Breast epithelium (tissue), 4 donors: ENCODE measurements around the gene GADD45G. TPM values are rescaled to one million over a fixed set of nuclear protein-coding genes. Genes with fewer than 3 reads are reported as not detected.

Experiments
- DNase-seq, 2 donors: peaks; one replicate each; pipeline ENCODE4 v3.0.0-alpha.2; 2019; ENCODE audit warnings: low spot score in 2 of 2
- H3K27ac ChIP-seq, 2 donors: fragments of 200-600 bp; sonication (generic) in 1 of 2; one replicate each; pipeline ENCODE4 v1.5.1; 2016 to 2019; ENCODE audit warnings: mild to moderate bottlenecking in 1 of 2
- H3K27me3 ChIP-seq, 2 donors: fragments of 200-600 bp; sonication (generic) in 1 of 2; one replicate each; pipeline versions ENCODE4 v1.5.1 to v1.6.0; 2017 to 2019; ENCODE audit warnings: control low read depth in 1 of 2, mild to moderate bottlenecking in 1 of 2
- H3K36me3 ChIP-seq: fragments of 200-600 bp; one replicate; pipeline ENCODE4 v1.5.1; 2019
- H3K4me1 ChIP-seq, 2 donors: fragments of 200-600 bp; sonication (generic); one replicate each; pipeline ENCODE4 v1.5.1; 2016 to 2019; ENCODE audit warnings: control low read depth in 1 of 2
- H3K4me3 ChIP-seq, 3 donors: fragments of 200-600 bp; sonication (generic); 1 replicate in 2 of 3; 2 replicates in 1 of 3; pipeline ENCODE4 v1.5.1; 2016 to 2019; ENCODE audit warnings: mild to moderate bottlenecking in 3 of 3, moderate library complexity in 2 of 3
- H3K9me3 ChIP-seq, 2 donors: fragments of 200-600 bp; sonication (generic) in 1 of 2; one replicate each; pipeline ENCODE4 v1.5.1; 2016 to 2019; ENCODE audit warnings: control low read depth in 1 of 2
- POLR2A ChIP-seq: fragments of 450-650 bp; IDR thresholded peaks from one replicate; pipeline ENCODE4 v1.6.1; 2016; ENCODE audit warnings: antibody characterized with exemption, mild to moderate bottlenecking, moderate library complexity
- POLR2AphosphoS5 ChIP-seq, 3 donors: sonication (generic); formaldehyde crosslinking; IDR thresholded peaks; one replicate each; pipeline ENCODE4 v1.6.1; 2017; ENCODE audit warnings: antibody characterized with exemption in 3 of 3
- intact Hi-C: fragments of 100-400 bp; cut with DNase I; formaldehyde crosslinking; loops from one replicate; pipeline ENCODE4 v1.15.1; 2023; ENCODE audit warnings: low total_unique reads
- total RNA-seq, 3 donors: library from RNA; depleted of rRNA; stranded (reverse); fragments of >200 nt; gene quantifications; one replicate each; pipeline ENCODE4 v1.1.0, GENCODE V29; 2016
- TF ChIP-seq, protein P1 (sequence below), 3 donors: fragments of 450-650 bp; IDR thresholded peaks; one replicate each; pipeline ENCODE4 v1.5.1; 2016 to 2017; ENCODE audit warnings: antibody characterized with exemption in 3 of 3, mild to moderate bottlenecking in 3 of 3, moderate library complexity in 3 of 3

Gene GADD45G
- total RNA-seq, 3 donors from 2014 or later: 13.0 to 24.3 (median 15.8) TPM

DNA sequence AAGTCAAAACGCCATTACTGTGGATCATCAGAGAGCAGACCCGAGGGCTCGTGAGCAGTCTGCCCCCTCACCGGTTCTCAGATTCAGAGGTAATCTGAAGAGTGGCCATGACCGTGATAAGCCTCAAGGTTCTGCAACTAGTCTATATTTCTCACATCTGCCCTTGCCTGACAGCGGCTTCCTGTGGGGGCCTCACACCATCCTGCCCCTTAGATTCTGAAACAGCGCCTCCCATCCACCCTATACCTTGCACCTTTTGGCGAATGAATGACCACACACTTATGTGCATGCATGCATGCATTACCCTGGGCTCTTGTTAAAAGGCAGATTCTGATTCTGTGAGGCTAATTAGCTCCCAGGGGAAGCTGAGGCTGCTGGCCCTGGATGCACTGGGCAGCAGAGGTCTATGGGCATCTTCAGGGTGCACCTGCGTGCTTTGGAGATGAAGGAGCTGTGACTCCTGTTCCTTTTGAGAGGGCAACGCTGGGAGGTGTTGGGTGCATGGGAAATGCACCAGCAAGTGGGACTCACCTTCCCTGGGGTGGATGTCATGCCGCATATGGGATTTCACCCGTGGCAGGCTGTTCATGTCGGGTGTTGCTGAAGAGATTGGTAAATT is 7.8 kb upstream of the GADD45G start:
- Histone ChIP-seq H3K27ac (no peak overlapping the region), H3K36me3 (no peaks in the 10 kb centered on the region), H3K9me3 (no peaks in the 10 kb centered on the region), H3K4me1 (no peaks in the 10 kb centered on the region), H3K4me3 (no peak overlapping the region), H3K27me3 (no peaks in the 10 kb centered on the region)
- TF ChIP-seq POLR2AphosphoS5 (IDR thresholded peaks at IDR 0.05): no peak
- TF ChIP-seq POLR2A: no peak
- TF ChIP-seq, protein P1, sequence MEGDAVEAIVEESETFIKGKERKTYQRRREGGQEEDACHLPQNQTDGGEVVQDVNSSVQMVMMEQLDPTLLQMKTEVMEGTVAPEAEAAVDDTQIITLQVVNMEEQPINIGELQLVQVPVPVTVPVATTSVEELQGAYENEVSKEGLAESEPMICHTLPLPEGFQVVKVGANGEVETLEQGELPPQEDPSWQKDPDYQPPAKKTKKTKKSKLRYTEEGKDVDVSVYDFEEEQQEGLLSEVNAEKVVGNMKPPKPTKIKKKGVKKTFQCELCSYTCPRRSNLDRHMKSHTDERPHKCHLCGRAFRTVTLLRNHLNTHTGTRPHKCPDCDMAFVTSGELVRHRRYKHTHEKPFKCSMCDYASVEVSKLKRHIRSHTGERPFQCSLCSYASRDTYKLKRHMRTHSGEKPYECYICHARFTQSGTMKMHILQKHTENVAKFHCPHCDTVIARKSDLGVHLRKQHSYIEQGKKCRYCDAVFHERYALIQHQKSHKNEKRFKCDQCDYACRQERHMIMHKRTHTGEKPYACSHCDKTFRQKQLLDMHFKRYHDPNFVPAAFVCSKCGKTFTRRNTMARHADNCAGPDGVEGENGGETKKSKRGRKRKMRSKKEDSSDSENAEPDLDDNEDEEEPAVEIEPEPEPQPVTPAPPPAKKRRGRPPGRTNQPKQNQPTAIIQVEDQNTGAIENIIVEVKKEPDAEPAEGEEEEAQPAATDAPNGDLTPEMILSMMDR (IDR thresholded peaks at IDR 0.05): no peak
- intact Hi-C loops: no loop called here
- no peak for DNase-seq

- TF ChIP-seq, protein P1 (IDR thresholded peaks at IDR 0.05): peak; percentile 45 to 85 (median 73)
- no peak for TF ChIP-seq POLR2AphosphoS5 (IDR thresholded peaks at IDR 0.05)
- H3K9me3 ChIP-seq: no peaks in the 10 kb centered on the region
- intact Hi-C loops: no loop called here
- no peaks in the 10 kb centered on the region for H3K4me1 ChIP-seq
- H3K36me3 ChIP-seq: no peaks in the 10 kb centered on the region
- no peak overlapping the region for H3K27ac ChIP-seq
- no peak overlapping the region for H3K4me3 ChIP-seq
- peak in 1 of 2 donors; percentile 42 for DNase-seq
- H3K27me3 ChIP-seq: no peaks in the 10 kb centered on the region
Measured at GRCh38 chr9:89597711-89598362, 7.0 kb upstream of the GADD45G start.

GRCh38 chr9:89598363-89598713 is 6.5 kb upstream of the GADD45G start:
- no peaks in the 10 kb centered on the region for H3K9me3 ChIP-seq
- intact Hi-C loops: no loop called here
- H3K36me3 ChIP-seq: no peaks in the 10 kb centered on the region
- no peak for DNase-seq
- H3K27ac ChIP-seq: no peak overlapping the region
- H3K4me3 ChIP-seq: no peak overlapping the region
- H3K4me1 ChIP-seq: peaks cover 0 to 2% of the 10 kb centered on the region in 2 donors
- H3K27me3 ChIP-seq: no peaks in the 10 kb centered on the region
- TF ChIP-seq POLR2AphosphoS5 (IDR thresholded peaks at IDR 0.05) (no peak), POLR2A (no peak)
- TF ChIP-seq, protein P1 (IDR thresholded peaks at IDR 0.05): no peak

DNA sequence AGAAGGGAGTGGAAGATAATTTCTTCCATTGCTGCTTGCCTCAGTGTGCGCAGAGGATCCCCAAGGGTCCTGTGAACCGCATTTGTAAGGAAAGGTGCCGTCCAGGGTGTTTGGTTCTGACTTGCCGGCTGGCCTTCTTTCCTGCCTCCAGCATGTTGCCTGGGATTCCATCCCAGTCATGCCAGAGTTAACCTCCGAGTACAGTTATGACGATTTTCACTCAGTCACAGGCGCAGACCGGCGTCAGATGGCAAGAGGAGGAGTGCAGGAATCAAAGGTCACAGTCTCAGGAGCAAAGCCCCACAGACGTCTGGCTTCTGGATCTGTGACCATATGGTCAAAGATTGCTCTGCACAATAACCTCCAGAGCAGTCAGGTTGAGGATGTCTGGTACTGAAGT is 5.9 kb upstream of the GADD45G start:
- Histone ChIP-seq H3K9me3 (no peaks in the 10 kb centered on the region), H3K27ac (no peak overlapping the region), H3K27me3 (no peaks in the 10 kb centered on the region), H3K4me1 (peaks cover 6 to 8% of the 10 kb centered on the region in 2 donors), H3K36me3 (no peaks in the 10 kb centered on the region), H3K4me3 (no peak overlapping the region)
- TF ChIP-seq POLR2AphosphoS5 (IDR thresholded peaks at IDR 0.05) (no peak), POLR2A (no peak)
- TF ChIP-seq, protein P1 (IDR thresholded peaks at IDR 0.05): no peak
- intact Hi-C loops: no loop called here
- no peak for DNase-seq

GRCh38 chr9:89600831-89601230 is 4.0 kb upstream of the GADD45G start:
- Histone ChIP-seq H3K4me3 (no peak overlapping the region), H3K27ac (no peak overlapping the region), H3K4me1 (peaks cover 6 to 13% of the 10 kb centered on the region in 2 donors), H3K9me3 (no peaks in the 10 kb centered on the region), H3K27me3 (no peaks in the 10 kb centered on the region), H3K36me3 (no peaks in the 10 kb centered on the region)
- intact Hi-C loops: loop anchor here (10.0 kb wide), 1 partner anchor 504 kb away; no protein-coding TSS in a partner anchor
- no peak for DNase-seq
- TF ChIP-seq, protein P1 (IDR thresholded peaks at IDR 0.05): no peak
- TF ChIP-seq POLR2A (no peak), POLR2AphosphoS5 (IDR thresholded peaks at IDR 0.05) (no peak)
